ENCODE measurements around the gene BPIFB6. TPM values are rescaled to one million over a fixed set of nuclear protein-coding genes. Genes with fewer than 3 reads are reported as not detected.

The BPIFB6 gene
- total RNA-seq, 1 donor = not detected

DNA sequence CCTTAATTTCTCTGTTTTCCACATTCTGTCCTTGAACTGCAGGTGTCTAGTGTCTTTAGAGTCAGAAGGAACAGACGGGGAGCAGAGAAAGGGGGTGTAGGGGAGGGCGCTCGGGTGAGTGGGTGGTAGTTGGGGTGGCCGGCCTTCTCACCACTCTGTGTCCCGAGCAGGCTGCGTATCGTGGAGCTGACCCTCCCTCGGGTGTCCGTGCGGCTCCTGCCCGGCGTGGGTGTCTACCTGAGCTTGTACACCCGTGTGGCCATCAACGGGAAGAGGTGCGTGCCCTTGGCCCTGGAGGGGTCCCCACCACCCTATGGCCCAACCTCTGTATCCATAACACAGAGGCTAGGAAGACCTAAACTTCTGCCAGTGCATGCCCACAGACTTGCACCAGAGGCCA is 53.3 kb downstream of the BPIFB6 start:
- TF ChIP-seq, protein P1, sequence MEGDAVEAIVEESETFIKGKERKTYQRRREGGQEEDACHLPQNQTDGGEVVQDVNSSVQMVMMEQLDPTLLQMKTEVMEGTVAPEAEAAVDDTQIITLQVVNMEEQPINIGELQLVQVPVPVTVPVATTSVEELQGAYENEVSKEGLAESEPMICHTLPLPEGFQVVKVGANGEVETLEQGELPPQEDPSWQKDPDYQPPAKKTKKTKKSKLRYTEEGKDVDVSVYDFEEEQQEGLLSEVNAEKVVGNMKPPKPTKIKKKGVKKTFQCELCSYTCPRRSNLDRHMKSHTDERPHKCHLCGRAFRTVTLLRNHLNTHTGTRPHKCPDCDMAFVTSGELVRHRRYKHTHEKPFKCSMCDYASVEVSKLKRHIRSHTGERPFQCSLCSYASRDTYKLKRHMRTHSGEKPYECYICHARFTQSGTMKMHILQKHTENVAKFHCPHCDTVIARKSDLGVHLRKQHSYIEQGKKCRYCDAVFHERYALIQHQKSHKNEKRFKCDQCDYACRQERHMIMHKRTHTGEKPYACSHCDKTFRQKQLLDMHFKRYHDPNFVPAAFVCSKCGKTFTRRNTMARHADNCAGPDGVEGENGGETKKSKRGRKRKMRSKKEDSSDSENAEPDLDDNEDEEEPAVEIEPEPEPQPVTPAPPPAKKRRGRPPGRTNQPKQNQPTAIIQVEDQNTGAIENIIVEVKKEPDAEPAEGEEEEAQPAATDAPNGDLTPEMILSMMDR (IDR thresholded peaks at IDR 0.05; ENCODE audit: extremely low read depth, low read depth, low read length) = no peak
- Histone ChIP-seq H2AFZ (ENCODE audit: low read length) (no peak overlapping the region), H3K4me3 (ENCODE audit: insufficient read depth, low read length) (no peak overlapping the region), H3K27ac (ENCODE audit: low read depth, low read length) (no peak overlapping the region), H3K36me3 (ENCODE audit: insufficient read depth, low read length) (no peaks in the 10 kb centered on the region), H3K9me3 (ENCODE audit: low read depth, low read length) (no peaks in the 10 kb centered on the region), H4K20me1 (ENCODE audit: insufficient read depth, low read length) (no peaks in the 10 kb centered on the region), H3K4me1 (ENCODE audit: insufficient read depth, low read length) (no peaks in the 10 kb centered on the region), H3K27me3 (ENCODE audit: insufficient read depth, low read length) (peaks cover 5% of the 10 kb centered on the region), H3K4me2 (ENCODE audit: insufficient read depth, low read length) (no peak overlapping the region), H3K79me2 (ENCODE audit: insufficient read depth, low read length) (no peaks in the 10 kb centered on the region)
- DNase-seq (ENCODE audit: insufficient read length, low spot score, missing footprints) = no peak

DNA sequence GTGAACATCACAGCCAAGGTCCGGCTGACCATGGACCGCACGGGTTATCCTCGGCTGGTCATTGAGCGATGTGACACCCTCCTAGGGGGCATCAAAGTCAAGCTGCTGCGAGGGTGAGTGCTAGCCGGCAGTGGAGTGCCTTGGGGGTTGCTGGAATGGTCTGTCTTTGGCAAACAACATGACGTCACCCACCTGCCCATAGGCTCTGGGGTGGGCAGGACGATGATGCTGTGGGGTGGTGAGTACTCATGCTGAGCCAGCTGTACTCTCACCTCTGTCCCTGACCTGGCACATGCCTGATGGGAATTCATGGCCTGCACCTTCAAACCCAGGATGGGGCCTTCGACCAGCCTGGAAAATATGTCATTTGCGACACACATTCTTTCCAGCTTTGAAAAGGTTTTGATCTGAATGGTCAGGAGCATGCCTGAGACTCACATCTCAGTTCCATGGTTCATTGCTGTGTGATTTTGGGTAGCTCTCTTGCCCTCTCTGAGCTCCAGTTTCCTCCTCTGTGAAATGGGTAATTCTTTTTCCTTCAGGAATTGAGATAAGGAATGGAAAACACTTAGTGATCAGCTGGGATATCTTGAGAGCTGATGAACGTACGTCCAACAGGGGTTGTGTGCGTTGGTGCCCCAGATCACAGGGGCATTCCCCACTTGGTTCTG is 54.7 kb downstream of the BPIFB6 start:
- Histone ChIP-seq H3K36me3 (ENCODE audit: insufficient read depth, low read length) (no peaks in the 10 kb centered on the region), H3K27me3 (ENCODE audit: insufficient read depth, low read length) (no peaks in the 10 kb centered on the region)
- TF ChIP-seq, protein P1 (IDR thresholded peaks at IDR 0.05; ENCODE audit: extremely low read depth, low read depth, low read length) = no peak

DNA sequence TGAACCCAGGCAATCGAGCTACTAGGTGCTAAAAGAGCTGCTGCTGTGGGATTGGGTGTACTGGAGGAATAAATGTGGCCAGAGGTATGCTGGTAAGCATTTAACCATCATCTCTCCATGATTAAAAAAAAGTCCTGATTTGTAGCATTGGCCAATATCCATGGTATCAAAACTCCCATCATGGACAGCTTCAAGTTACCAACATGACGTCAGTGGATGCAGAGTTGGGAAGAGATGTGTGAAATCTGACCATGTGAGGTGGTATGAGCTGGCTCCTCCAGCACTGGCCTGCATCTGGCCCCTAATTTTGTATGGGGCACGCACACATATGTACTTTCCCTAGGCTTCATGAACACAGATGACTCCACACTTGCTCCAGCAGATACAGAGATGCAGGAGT is 59.7 kb downstream of the BPIFB6 start:
- Histone ChIP-seq H3K27me3 (ENCODE audit: insufficient read depth, low read length) (no peaks in the 10 kb centered on the region), H2AFZ (ENCODE audit: low read length) (no peak overlapping the region), H3K4me2 (ENCODE audit: insufficient read depth, low read length) (no peak overlapping the region), H3K9me3 (ENCODE audit: low read depth, low read length) (no peaks in the 10 kb centered on the region), H3K27ac (ENCODE audit: low read depth, low read length) (no peak overlapping the region), H4K20me1 (ENCODE audit: insufficient read depth, low read length) (no peaks in the 10 kb centered on the region), H3K4me1 (ENCODE audit: insufficient read depth, low read length) (no peaks in the 10 kb centered on the region), H3K4me3 (ENCODE audit: insufficient read depth, low read length) (no peak overlapping the region), H3K79me2 (ENCODE audit: insufficient read depth, low read length) (no peaks in the 10 kb centered on the region), H3K36me3 (ENCODE audit: insufficient read depth, low read length) (no peaks in the 10 kb centered on the region)
- TF ChIP-seq, protein P1 (IDR thresholded peaks at IDR 0.05; ENCODE audit: extremely low read depth, low read depth, low read length) = no peak
- DNase-seq (ENCODE audit: insufficient read length, low spot score, missing footprints) = no peak

More for the DNA sequence above, 54.7 kb downstream of the BPIFB6 start:
- H3K4me3 ChIP-seq (ENCODE audit: insufficient read depth, low read length) = no peak overlapping the region
- DNase-seq (ENCODE audit: insufficient read length, low spot score, missing footprints) = no peak
- no peak overlapping the region for H2AFZ ChIP-seq (ENCODE audit: low read length)
- no peaks in the 10 kb centered on the region for H4K20me1 ChIP-seq (ENCODE audit: insufficient read depth, low read length)
- no peak overlapping the region for H3K27ac ChIP-seq (ENCODE audit: low read depth, low read length)
- no peaks in the 10 kb centered on the region for H3K79me2 ChIP-seq (ENCODE audit: insufficient read depth, low read length)
- no peaks in the 10 kb centered on the region for H3K9me3 ChIP-seq (ENCODE audit: low read depth, low read length)
- no peaks in the 10 kb centered on the region for H3K4me1 ChIP-seq (ENCODE audit: insufficient read depth, low read length)
- no peak overlapping the region for H3K4me2 ChIP-seq (ENCODE audit: insufficient read depth, low read length)

DNA sequence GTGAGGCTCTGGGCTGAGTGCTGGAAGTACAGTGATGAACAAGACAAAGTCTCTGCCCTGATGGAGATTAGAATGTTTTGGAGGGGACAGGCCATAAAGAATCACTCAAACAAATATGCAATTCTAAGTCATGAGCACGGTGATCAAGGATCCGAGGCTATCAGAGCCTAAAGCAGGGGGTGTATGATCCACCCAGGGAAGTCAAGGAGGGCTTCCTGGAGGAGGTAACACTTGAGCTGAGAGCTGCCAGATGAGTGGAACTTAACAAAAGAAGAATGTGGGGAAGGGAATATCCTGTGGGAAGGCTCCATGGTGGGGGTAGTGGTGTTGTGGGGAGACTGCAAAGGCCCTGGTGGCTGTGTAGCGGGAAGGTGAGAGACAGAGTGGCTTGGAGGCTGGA is 60.2 kb downstream of the BPIFB6 start:
- TF ChIP-seq, protein P1 (IDR thresholded peaks at IDR 0.05; ENCODE audit: extremely low read depth, low read depth, low read length) = no peak
- Histone ChIP-seq H3K27ac (ENCODE audit: low read depth, low read length) (no peak overlapping the region), H3K9me3 (ENCODE audit: low read depth, low read length) (no peaks in the 10 kb centered on the region), H3K36me3 (ENCODE audit: insufficient read depth, low read length) (no peaks in the 10 kb centered on the region), H3K27me3 (ENCODE audit: insufficient read depth, low read length) (no peaks in the 10 kb centered on the region), H3K79me2 (ENCODE audit: insufficient read depth, low read length) (no peaks in the 10 kb centered on the region), H4K20me1 (ENCODE audit: insufficient read depth, low read length) (no peaks in the 10 kb centered on the region), H2AFZ (ENCODE audit: low read length) (no peak overlapping the region), H3K4me1 (ENCODE audit: insufficient read depth, low read length) (no peaks in the 10 kb centered on the region), H3K4me2 (ENCODE audit: insufficient read depth, low read length) (no peak overlapping the region), H3K4me3 (ENCODE audit: insufficient read depth, low read length) (no peak overlapping the region)
- no peak for DNase-seq (ENCODE audit: insufficient read length, low spot score, missing footprints)

Measured in osteoblast (primary cell).